CD14-positive monocyte (primary cell): Measurements from ENCODE around the gene PACSIN1. TPM values are rescaled to one million over a fixed set of nuclear protein-coding genes. Genes with fewer than 3 reads are reported as not detected.
A peak's percentile ranks its signal among the peaks of the same experiment; 100 is the strongest.

Experiments used
- DNase-seq, 3 donors: peaks; one replicate each; pipeline ENCODE4 v3.0.0-alpha.2; 2011 to 2022
- H2AFZ ChIP-seq: 2 replicates; pipeline ENCODE4 v1.6.0; 2012; ENCODE audit warnings: mild to moderate bottlenecking, low read depth, low read length, inconsistent platforms; ENCODE audit not compliant: insufficient read depth, poor library complexity, severe bottlenecking
- H3K27ac ChIP-seq, 2 donors: 1 replicate in 1 of 2; 2 replicates in 1 of 2; pipeline ENCODE4 v1.5.1; 2012 to 2013; ENCODE audit warnings: low read length in 2 of 2, control low read depth in 1 of 2, inconsistent platforms in 1 of 2, low read depth in 1 of 2, mild to moderate bottlenecking in 1 of 2
- H3K27me3 ChIP-seq, 2 donors: one replicate each; pipeline versions ENCODE4 v1.6.0 to v1.6.1; 2011 to 2013; ENCODE audit warnings: low read length in 2 of 2; ENCODE audit not compliant: control insufficient read depth in 2 of 2, insufficient read depth in 2 of 2
- H3K36me3 ChIP-seq, 2 donors: replicated peaks in 1 of 2; 1 replicate in 1 of 2; 2 replicates in 1 of 2; pipeline versions ENCODE4 v1.5.1 to v1.6.1; 2012 to 2013; ENCODE audit warnings: low read length in 2 of 2, control low read depth in 1 of 2, inconsistent platforms in 1 of 2, mild to moderate bottlenecking in 1 of 2; ENCODE audit not compliant: insufficient read depth in 2 of 2, control insufficient read depth in 1 of 2
- H3K4me1 ChIP-seq, 2 donors: 1 replicate in 1 of 2; 2 replicates in 1 of 2; pipeline versions ENCODE4 v1.5.1 to v1.6.1; 2012 to 2013; ENCODE audit warnings: low read length in 2 of 2, control low read depth in 1 of 2, inconsistent platforms in 1 of 2, mild to moderate bottlenecking in 1 of 2, moderate library complexity in 1 of 2; ENCODE audit not compliant: insufficient read depth in 2 of 2, control insufficient read depth in 1 of 2
- H3K4me2 ChIP-seq: replicated peaks from 2 replicates; pipeline ENCODE3; 2012; ENCODE audit warnings: low read length, moderate library complexity, mild to moderate bottlenecking; ENCODE audit not compliant: poor library complexity, severe bottlenecking; ENCODE audit errors: extremely low read depth
- H3K4me3 ChIP-seq, 3 experiments: fragments of 200-600 bp in 1 of 3; sonication (generic) in 1 of 3; replicated peaks in 1 of 3; 1 replicate in 2 of 3; 2 replicates in 1 of 3; pipeline ENCODE4 v1.5.1; 2011 to 2013; ENCODE audit warnings: low read length in 3 of 3, mild to moderate bottlenecking in 3 of 3, control low read depth in 2 of 3, low read depth in 2 of 3, inconsistent platforms in 1 of 3, moderate library complexity in 1 of 3
- H3K79me2 ChIP-seq: 2 replicates; pipeline ENCODE4 v1.6.0; 2012; ENCODE audit warnings: mild to moderate bottlenecking, control low read depth, inconsistent platforms, low read length, moderate library complexity; ENCODE audit not compliant: insufficient read depth
- H3K9ac ChIP-seq: 2 replicates; pipeline ENCODE4 v1.6.0; 2017; ENCODE audit warnings: low read length, mild to moderate bottlenecking; ENCODE audit not compliant: insufficient read depth, poor library complexity, severe bottlenecking
- H3K9me3 ChIP-seq, 2 donors: replicated peaks in 1 of 2; 1 replicate in 1 of 2; 2 replicates in 1 of 2; pipeline versions ENCODE4 v1.5.1 to v1.6.1; 2012 to 2013; ENCODE audit warnings: low read length in 2 of 2, control low read depth in 1 of 2; ENCODE audit not compliant: control insufficient read depth in 1 of 2, insufficient read depth in 1 of 2
- H4K20me1 ChIP-seq: 2 replicates; pipeline ENCODE4 v1.6.0; 2012; ENCODE audit warnings: mild to moderate bottlenecking, low read length, control low read depth, moderate library complexity; ENCODE audit not compliant: insufficient read depth
- H3K27ac Mint-ChIP-seq, 7 donors: one replicate each; pipeline ENCODE4 v1.8.0; 2020; ENCODE audit warnings: mild to moderate bottlenecking in 7 of 7, mixed read lengths in 7 of 7, moderate library complexity in 6 of 7, inconsistent platforms in 2 of 7
- H3K27me3 Mint-ChIP-seq, 3 donors: one replicate each; pipeline ENCODE4 v1.8.0; 2021 to 2022; ENCODE audit warnings: low read depth in 3 of 3, mild to moderate bottlenecking in 3 of 3, mixed read lengths in 3 of 3, moderate library complexity in 3 of 3, inconsistent platforms in 1 of 3
- H3K36me3 Mint-ChIP-seq, 2 donors: one replicate each; pipeline ENCODE4 v1.8.0; 2020; ENCODE audit warnings: mixed read lengths in 2 of 2, inconsistent platforms in 1 of 2, mild to moderate bottlenecking in 1 of 2
- H3K4me1 Mint-ChIP-seq: one replicate; pipeline ENCODE4 v1.8.0; 2020; ENCODE audit warnings: mild to moderate bottlenecking, mixed read lengths
- H3K4me3 Mint-ChIP-seq, 2 donors: one replicate each; pipeline ENCODE4 v1.8.0; 2020; ENCODE audit warnings: mild to moderate bottlenecking in 2 of 2, mixed read lengths in 2 of 2, moderate library complexity in 1 of 2
- H3K9me3 Mint-ChIP-seq, 7 donors: one replicate each; pipeline ENCODE4 v1.8.0; 2020 to 2022; ENCODE audit warnings: mixed read lengths in 7 of 7, mild to moderate bottlenecking in 6 of 7, moderate library complexity in 6 of 7, inconsistent platforms in 2 of 7
- CTCF ChIP-seq: fragments of 200-600 bp; IDR thresholded peaks from one replicate; pipeline ENCODE4 v1.8.0; 2022; ENCODE audit warnings: antibody characterized with exemption, mild to moderate bottlenecking
- WGBS: methylation state at CpG from one replicate; pipeline ENCODE4 v1.1.5; 2013; ENCODE audit warnings: missing lambda C conversion rate; ENCODE audit not compliant: insufficient coverage; 5-methylcytosine and 5-hydroxymethylcytosine counted together
- intact Hi-C, 2 donors: fragments of 100-400 bp; cut with micrococcal nuclease; formaldehyde crosslinking; loops; one replicate each; pipeline versions ENCODE4 v1.15.0 to v1.15.1; 2023
- polyA plus RNA-seq, 3 donors: library from polyadenylated mRNA; depleted of rRNA in 1 of 3; unstranded in 2 of 3; stranded (reverse) in 1 of 3; fragments of 300-500 nt in 2 of 3; fragments of >200 nt in 1 of 3; fragmentation: Illumina TruSeq in 2 of 3; gene quantifications; 1 replicate in 2 of 3; 2 replicates in 1 of 3; pipeline ENCODE4 v1.2.3, GENCODE V29; 2012 to 2021

PACSIN1 gene
- polyA plus RNA-seq, 3 donors: not detected

- no peak overlapping the region for H3K9ac ChIP-seq
- no peaks in the 10 kb centered on the region for H4K20me1 ChIP-seq
- peaks cover 0 to 2% (median 0%) of the 10 kb centered on the region in 3 donors for H3K27me3 Mint-ChIP-seq
- peaks cover 6 to 13% of the 10 kb centered on the region in 2 donors for H3K9me3 ChIP-seq
- H3K4me1 ChIP-seq: no peaks in the 10 kb centered on the region
- H3K4me3 ChIP-seq: no peak overlapping the region
- no peaks in the 10 kb centered on the region for H3K36me3 ChIP-seq
- H3K9me3 Mint-ChIP-seq: peaks cover 0 to 19% (median 13%) of the 10 kb centered on the region in 7 donors
- H3K4me3 Mint-ChIP-seq: no peak overlapping the region
- H3K4me1 Mint-ChIP-seq: no peaks in the 10 kb centered on the region
- H2AFZ ChIP-seq: no peak overlapping the region
- intact Hi-C loops: no loop called here
- H3K79me2 ChIP-seq: no peaks in the 10 kb centered on the region
- WGBS: 95% methylated on average over 5 of the region's 9 CpGs
- H3K36me3 Mint-ChIP-seq: no peaks in the 10 kb centered on the region
- H3K4me2 ChIP-seq: no peak overlapping the region
- H3K27ac ChIP-seq: no peak overlapping the region
- peak overlapping the region in 2 of 7 donors; percentile 59 to 64 for H3K27ac Mint-ChIP-seq
- H3K27me3 ChIP-seq: no peaks in the 10 kb centered on the region
- no peak for TF ChIP-seq CTCF
- no peak for DNase-seq
Observed at GRCh38 chr6:34496103-34496685, 30.3 kb downstream of the PACSIN1 start.

DNA sequence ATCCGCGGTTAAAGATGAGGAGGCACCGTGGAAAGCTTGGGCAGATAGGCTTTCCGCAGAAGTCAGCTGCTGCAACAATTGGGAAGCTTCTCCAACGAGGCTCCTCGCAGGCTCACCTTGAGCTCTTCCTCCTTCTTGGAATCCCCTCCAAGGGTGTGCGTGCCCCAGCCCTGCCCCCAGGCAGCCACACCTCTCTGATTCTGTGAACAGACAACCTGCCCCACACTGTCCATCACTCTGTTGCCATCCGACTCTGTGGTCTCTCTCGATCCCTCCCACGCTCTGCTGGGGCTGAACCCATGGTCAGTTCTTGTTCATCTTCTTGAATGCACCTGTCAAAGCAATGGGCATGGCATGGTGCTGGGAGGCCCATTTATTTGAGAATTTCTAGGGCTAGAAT lies 31.5 kb downstream of the PACSIN1 start:
- DNase-seq: no peak
- Histone ChIP-seq H3K9me3 (peaks cover 6 to 20% of the 10 kb centered on the region in 2 donors), H3K9ac (no peak overlapping the region), H3K79me2 (no peaks in the 10 kb centered on the region), H3K27ac (no peak overlapping the region), H3K4me1 (no peaks in the 10 kb centered on the region), H3K4me3 (no peak overlapping the region), H3K27me3 (no peaks in the 10 kb centered on the region), H2AFZ (no peak overlapping the region), H3K36me3 (no peaks in the 10 kb centered on the region), H4K20me1 (no peaks in the 10 kb centered on the region), H3K4me2 (no peak overlapping the region)
- H3K27me3 Mint-ChIP-seq: peaks cover 0 to 2% (median 0%) of the 10 kb centered on the region in 3 donors
- H3K4me1 Mint-ChIP-seq: no peaks in the 10 kb centered on the region
- intact Hi-C loops: no loop called here
- no peaks in the 10 kb centered on the region for H3K36me3 Mint-ChIP-seq
- H3K9me3 Mint-ChIP-seq: peaks cover 2 to 26% (median 14%) of the 10 kb centered on the region in 7 donors
- peak overlapping the region in 1 of 2 donors; percentile 49 for H3K4me3 Mint-ChIP-seq
- WGBS: 92% methylated on average over 7 of the region's 10 CpGs
- no peak overlapping the region for H3K27ac Mint-ChIP-seq
- TF ChIP-seq CTCF: no peak
